ENCODE measurements around the gene NYAP1. TPM values are rescaled to one million over a fixed set of nuclear protein-coding genes. Genes with fewer than 3 reads are reported as not detected.

The NYAP1 gene
- total RNA-seq, 6 experiments from 2014 or later, result 0.50 to 0.99 (median 0.86) TPM

GRCh38 chr7:100483090-100483721 lies 521 bp upstream of the NYAP1 start:
- no peaks in the 10 kb centered on the region for H3K36me3 Mint-ChIP-seq (ENCODE audit: low read depth)
- H3K4me1 Mint-ChIP-seq (ENCODE audit: low read depth), result peaks cover 16% of the 10 kb centered on the region; the same call in 1 of the 2 replicates
- no peaks in the 10 kb centered on the region for H3K9me3 Mint-ChIP-seq
- H3K4me3 Mint-ChIP-seq, result peak overlapping the region; percentile 86
- no peak overlapping the region for H3K27ac Mint-ChIP-seq
- H3K27me3 Mint-ChIP-seq (ENCODE audit: insufficient read depth), result peaks cover 4% of the 10 kb centered on the region
- TF ChIP-seq, protein P1, sequence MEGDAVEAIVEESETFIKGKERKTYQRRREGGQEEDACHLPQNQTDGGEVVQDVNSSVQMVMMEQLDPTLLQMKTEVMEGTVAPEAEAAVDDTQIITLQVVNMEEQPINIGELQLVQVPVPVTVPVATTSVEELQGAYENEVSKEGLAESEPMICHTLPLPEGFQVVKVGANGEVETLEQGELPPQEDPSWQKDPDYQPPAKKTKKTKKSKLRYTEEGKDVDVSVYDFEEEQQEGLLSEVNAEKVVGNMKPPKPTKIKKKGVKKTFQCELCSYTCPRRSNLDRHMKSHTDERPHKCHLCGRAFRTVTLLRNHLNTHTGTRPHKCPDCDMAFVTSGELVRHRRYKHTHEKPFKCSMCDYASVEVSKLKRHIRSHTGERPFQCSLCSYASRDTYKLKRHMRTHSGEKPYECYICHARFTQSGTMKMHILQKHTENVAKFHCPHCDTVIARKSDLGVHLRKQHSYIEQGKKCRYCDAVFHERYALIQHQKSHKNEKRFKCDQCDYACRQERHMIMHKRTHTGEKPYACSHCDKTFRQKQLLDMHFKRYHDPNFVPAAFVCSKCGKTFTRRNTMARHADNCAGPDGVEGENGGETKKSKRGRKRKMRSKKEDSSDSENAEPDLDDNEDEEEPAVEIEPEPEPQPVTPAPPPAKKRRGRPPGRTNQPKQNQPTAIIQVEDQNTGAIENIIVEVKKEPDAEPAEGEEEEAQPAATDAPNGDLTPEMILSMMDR (IDR thresholded peaks at IDR 0.05), result peak; percentile 98
- DNase-seq, result no peak

- Mint-ChIP-seq H3K27ac (no peak overlapping the region), H3K4me1 (ENCODE audit: low read depth) (peaks cover 12% of the 10 kb centered on the region; the same call in 1 of the 2 replicates)
Measured at GRCh38 chr7:100484673-100485045, 932 bp downstream of the NYAP1 start.

GRCh38 chr7:100485471-100485876 lies 1.7 kb downstream of the NYAP1 start:
- TF ChIP-seq, protein P1 (IDR thresholded peaks at IDR 0.05), result no peak
- Mint-ChIP-seq H3K27me3 (ENCODE audit: insufficient read depth) (peaks cover 2% of the 10 kb centered on the region), H3K4me3 (no peak overlapping the region), H3K27ac (no peak overlapping the region), H3K4me1 (ENCODE audit: low read depth) (peaks cover 12% of the 10 kb centered on the region; the same call in 1 of the 2 replicates), H3K9me3 (no peaks in the 10 kb centered on the region), H3K36me3 (ENCODE audit: low read depth) (no peaks in the 10 kb centered on the region)
- DNase-seq, result no peak

More at GRCh38 chr7:100484673-100485045, 932 bp downstream of the NYAP1 start:
- Mint-ChIP-seq H3K36me3 (ENCODE audit: low read depth) (no peaks in the 10 kb centered on the region), H3K9me3 (no peaks in the 10 kb centered on the region), H3K4me3 (peak overlapping the region; percentile 4; the same call in 1 of the 2 replicates), H3K27me3 (ENCODE audit: insufficient read depth) (peaks cover 2% of the 10 kb centered on the region)
- TF ChIP-seq, protein P1 (IDR thresholded peaks at IDR 0.05), result no peak
- no peak for DNase-seq

GRCh38 chr7:100486111-100486636 lies 2.4 kb downstream of the NYAP1 start:
- DNase-seq, result no peak
- Mint-ChIP-seq H3K4me3 (no peak overlapping the region), H3K27me3 (ENCODE audit: insufficient read depth) (peaks cover 2% of the 10 kb centered on the region), H3K4me1 (ENCODE audit: low read depth) (peaks cover 12% of the 10 kb centered on the region; the same call in 1 of the 2 replicates), H3K9me3 (no peaks in the 10 kb centered on the region), H3K27ac (no peak overlapping the region), H3K36me3 (ENCODE audit: low read depth) (no peaks in the 10 kb centered on the region)
- TF ChIP-seq, protein P1 (IDR thresholded peaks at IDR 0.05), result no peak

GRCh38 chr7:100486753-100487446 lies 3.2 kb downstream of the NYAP1 start:
- H3K27me3 Mint-ChIP-seq (ENCODE audit: insufficient read depth), result peaks cover 2% of the 10 kb centered on the region
- no peak overlapping the region for H3K4me3 Mint-ChIP-seq
- H3K36me3 Mint-ChIP-seq (ENCODE audit: low read depth), result no peaks in the 10 kb centered on the region
- H3K4me1 Mint-ChIP-seq (ENCODE audit: low read depth), result peaks cover 12% of the 10 kb centered on the region; the same call in 1 of the 2 replicates
- H3K9me3 Mint-ChIP-seq, result no peaks in the 10 kb centered on the region
- DNase-seq, result no peak
- TF ChIP-seq, protein P1 (IDR thresholded peaks at IDR 0.05), result no peak
- no peak overlapping the region for H3K27ac Mint-ChIP-seq

All from HFFc6 (cell line).